ENCODE results near the gene FREM1. TPM values are rescaled to one million over a fixed set of nuclear protein-coding genes. Genes with fewer than 3 reads are reported as not detected.

The FREM1 gene
- total and polyA plus RNA-seq, 2 donors (not counting 1 experiment from before 2014, with no cell fraction given) = not detected

DNA sequence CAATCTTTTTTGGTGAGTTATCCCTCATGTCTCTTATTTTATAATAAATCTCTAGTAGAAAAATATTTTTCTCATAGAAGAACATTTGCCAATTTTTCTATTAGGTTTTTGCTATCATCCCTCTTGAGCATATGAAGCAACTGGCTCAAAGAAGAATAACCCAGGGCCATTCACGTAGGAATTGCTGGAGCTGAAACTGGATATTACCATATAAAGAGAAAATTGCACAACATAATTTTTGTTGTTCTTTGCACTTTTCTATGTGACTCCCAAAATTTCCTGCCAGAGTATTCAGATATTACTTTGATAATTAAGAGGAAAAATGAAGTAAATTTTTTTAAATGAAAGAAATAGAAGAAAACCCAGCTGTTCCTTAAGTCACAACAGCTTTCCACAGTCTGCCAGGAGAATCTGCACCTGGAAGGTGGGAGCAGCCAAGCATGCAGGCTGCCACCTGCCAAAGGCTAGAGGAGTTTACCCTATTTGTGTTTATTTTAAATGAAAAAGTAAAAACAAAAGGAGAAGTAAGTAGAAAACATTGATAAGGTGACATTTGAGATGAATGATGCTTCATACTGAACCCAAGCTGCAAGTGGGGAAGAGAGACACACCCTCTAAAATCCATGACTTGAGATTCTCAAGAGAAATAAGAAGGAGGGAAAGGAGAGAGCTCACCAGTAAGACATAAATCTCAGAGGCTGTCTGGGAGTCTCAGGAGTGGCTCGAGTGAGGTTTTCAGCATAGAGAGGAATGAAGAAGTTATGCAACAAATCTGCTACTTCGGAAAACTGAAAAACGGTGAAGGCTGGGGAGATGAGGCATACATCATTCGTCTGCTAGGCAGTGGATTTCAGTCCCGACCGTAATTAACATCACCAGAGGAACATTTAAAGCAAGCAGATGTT lies 31.5 kb upstream of the FREM1 start:
- Histone ChIP-seq H3K79me2 (ENCODE audit: control insufficient read depth, insufficient read depth, low read length) (no peaks in the 10 kb centered on the region), H3K4me1 (ENCODE audit: control insufficient read depth in 2 of 2, insufficient read depth in 2 of 2, low read length in 2 of 2) (no peaks in the 10 kb centered on the region), H3K36me3 (replicated peaks in 1 of 2; ENCODE audit: control extremely low read depth in 1 of 2, control insufficient read depth in 1 of 2, extremely low read depth in 1 of 2, insufficient read depth in 2 of 2, low read length in 1 of 2) (no peaks in the 10 kb centered on the region), H3K27me3 (replicated peaks in 1 of 4; ENCODE audit: control extremely low read depth in 1 of 4, control insufficient read depth in 3 of 4, insufficient read depth in 4 of 4, low read length in 3 of 4) (no peaks in the 10 kb centered on the region), H4K20me1 (ENCODE audit: control insufficient read depth, insufficient read depth, low read length, poor library complexity, severe bottlenecking) (no peaks in the 10 kb centered on the region), H3K27ac (ENCODE audit: low read length in 2 of 2) (no peak overlapping the region), H3K9me3 (ENCODE audit: control extremely low read depth in 1 of 3, control insufficient read depth in 2 of 3, insufficient read depth in 1 of 3, low read length in 2 of 3) (no peaks in the 10 kb centered on the region), H3K9ac (ENCODE audit: low read length) (no peak overlapping the region), H3K4me2 (replicated peaks; ENCODE audit: low read depth, low read length, poor library complexity, severe bottlenecking) (no peak overlapping the region), H2AFZ (ENCODE audit: insufficient read depth, low read depth, low read length, poor library complexity, severe bottlenecking) (no peak overlapping the region), H3K4me3 (ENCODE audit: control extremely low read depth in 1 of 5, extremely low read depth in 1 of 5, insufficient read depth in 1 of 5, low read depth in 2 of 5, low read length in 4 of 5) (no peak overlapping the region)
- no peak overlapping the region for H3K27ac Mint-ChIP-seq
- intact Hi-C loops (cut with micrococcal nuclease) = no loop called here
- POLR2A ChIA-PET = no interaction called here
- CTCF ChIA-PET = no interaction called here
- H3K4me3 Mint-ChIP-seq = no peak overlapping the region
- H3K9me3 Mint-ChIP-seq (ENCODE audit: insufficient read depth) = no peaks in the 10 kb centered on the region
- ATAC-seq (ENCODE audit: low read depth) = no peak
- H3K27me3 Mint-ChIP-seq = no peaks in the 10 kb centered on the region
- no peak for DNase-seq
- 88% methylated on average over 4 of the region's 7 CpGs for WGBS (ENCODE audit: insufficient coverage)
- no peaks in the 10 kb centered on the region for H3K4me1 Mint-ChIP-seq
- TF ChIP-seq, protein P1, sequence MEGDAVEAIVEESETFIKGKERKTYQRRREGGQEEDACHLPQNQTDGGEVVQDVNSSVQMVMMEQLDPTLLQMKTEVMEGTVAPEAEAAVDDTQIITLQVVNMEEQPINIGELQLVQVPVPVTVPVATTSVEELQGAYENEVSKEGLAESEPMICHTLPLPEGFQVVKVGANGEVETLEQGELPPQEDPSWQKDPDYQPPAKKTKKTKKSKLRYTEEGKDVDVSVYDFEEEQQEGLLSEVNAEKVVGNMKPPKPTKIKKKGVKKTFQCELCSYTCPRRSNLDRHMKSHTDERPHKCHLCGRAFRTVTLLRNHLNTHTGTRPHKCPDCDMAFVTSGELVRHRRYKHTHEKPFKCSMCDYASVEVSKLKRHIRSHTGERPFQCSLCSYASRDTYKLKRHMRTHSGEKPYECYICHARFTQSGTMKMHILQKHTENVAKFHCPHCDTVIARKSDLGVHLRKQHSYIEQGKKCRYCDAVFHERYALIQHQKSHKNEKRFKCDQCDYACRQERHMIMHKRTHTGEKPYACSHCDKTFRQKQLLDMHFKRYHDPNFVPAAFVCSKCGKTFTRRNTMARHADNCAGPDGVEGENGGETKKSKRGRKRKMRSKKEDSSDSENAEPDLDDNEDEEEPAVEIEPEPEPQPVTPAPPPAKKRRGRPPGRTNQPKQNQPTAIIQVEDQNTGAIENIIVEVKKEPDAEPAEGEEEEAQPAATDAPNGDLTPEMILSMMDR (IDR thresholded peaks at IDR 0.05) = no peak
- no peak for TF ChIP-seq EZH2 (IDR thresholded peaks at IDR 0.05; ENCODE audit: borderline replicate concordance, insufficient read depth, low read depth, low read length, poor library complexity, severe bottlenecking)

DNA sequence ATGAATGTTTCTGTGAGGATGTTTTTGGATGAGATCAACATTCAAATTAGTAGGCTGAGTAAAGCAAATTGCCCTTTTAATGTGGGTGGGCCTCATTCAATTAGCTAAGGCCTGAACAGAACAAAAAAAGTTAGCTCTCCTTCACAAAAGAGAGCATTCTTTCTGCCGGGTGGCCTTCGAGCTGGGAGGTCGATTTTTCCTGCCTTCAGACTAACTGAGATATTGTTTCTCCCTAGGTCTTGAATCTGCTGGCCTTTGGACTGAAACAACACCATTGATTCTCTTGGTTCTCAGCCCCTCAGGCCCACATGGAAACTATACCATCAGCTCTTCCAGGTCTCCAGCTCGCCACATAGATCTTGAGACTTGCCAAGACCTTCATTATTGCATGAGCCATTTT lies 29.1 kb upstream of the FREM1 start:
- intact Hi-C loops (cut with micrococcal nuclease) = no loop called here
- DNase-seq = no peak
- TF ChIP-seq, protein P1 (IDR thresholded peaks at IDR 0.05) = no peak
- no peak for TF ChIP-seq EZH2 (IDR thresholded peaks at IDR 0.05; ENCODE audit: borderline replicate concordance, insufficient read depth, low read depth, low read length, poor library complexity, severe bottlenecking)
- Mint-ChIP-seq H3K27me3 (no peaks in the 10 kb centered on the region), H3K9me3 (ENCODE audit: insufficient read depth) (no peaks in the 10 kb centered on the region), H3K4me3 (no peak overlapping the region), H3K27ac (no peak overlapping the region), H3K4me1 (no peaks in the 10 kb centered on the region)
- CTCF ChIA-PET = no interaction called here
- no peaks in the 10 kb centered on the region for H3K79me2 ChIP-seq (ENCODE audit: control insufficient read depth, insufficient read depth, low read length)
- no peaks in the 10 kb centered on the region for H4K20me1 ChIP-seq (ENCODE audit: control insufficient read depth, insufficient read depth, low read length, poor library complexity, severe bottlenecking)
- ATAC-seq (ENCODE audit: low read depth) = no peak
- no peak overlapping the region for H3K4me3 ChIP-seq (ENCODE audit: control extremely low read depth in 1 of 5, extremely low read depth in 1 of 5, insufficient read depth in 1 of 5, low read depth in 2 of 5, low read length in 4 of 5)
- H3K27ac ChIP-seq (ENCODE audit: low read length in 2 of 2) = no peak overlapping the region
- H3K9ac ChIP-seq (ENCODE audit: low read length) = no peak overlapping the region
- H3K4me2 ChIP-seq (replicated peaks; ENCODE audit: low read depth, low read length, poor library complexity, severe bottlenecking) = no peak overlapping the region
- H2AFZ ChIP-seq (ENCODE audit: insufficient read depth, low read depth, low read length, poor library complexity, severe bottlenecking) = no peak overlapping the region
- 95% methylated on average over 4 of the region's 4 CpGs for whole genome bisulfite sequencing (ENCODE audit: insufficient coverage)
- H3K4me1 ChIP-seq (ENCODE audit: control insufficient read depth in 2 of 2, insufficient read depth in 2 of 2, low read length in 2 of 2) = no peaks in the 10 kb centered on the region
- H3K36me3 ChIP-seq (replicated peaks in 1 of 2; ENCODE audit: control extremely low read depth in 1 of 2, control insufficient read depth in 1 of 2, extremely low read depth in 1 of 2, insufficient read depth in 2 of 2, low read length in 1 of 2) = no peaks in the 10 kb centered on the region
- no peaks in the 10 kb centered on the region for H3K27me3 ChIP-seq (replicated peaks in 1 of 4; ENCODE audit: control extremely low read depth in 1 of 4, control insufficient read depth in 3 of 4, insufficient read depth in 4 of 4, low read length in 3 of 4)
- POLR2A ChIA-PET = no interaction called here
- no peaks in the 10 kb centered on the region for H3K9me3 ChIP-seq (ENCODE audit: control extremely low read depth in 1 of 3, control insufficient read depth in 2 of 3, insufficient read depth in 1 of 3, low read length in 2 of 3)
